GM12878 (cell line): ENCODE measurements around the gene PAPPA.

Source experiments
- CTCF ChIP-seq, 3 experiments: IDR thresholded peaks in 2 of 3; conservative IDR thresholded peaks in 1 of 3; 2 replicates each; pipeline ENCODE4 v1.5.1; 2011; ENCODE audit warnings: low read depth in 3 of 3, low read length in 3 of 3, mild to moderate bottlenecking in 3 of 3, control low read depth in 2 of 3, moderate library complexity in 2 of 3, inconsistent platforms in 1 of 3, mixed read lengths in 1 of 3; ENCODE audit not compliant: control insufficient read depth in 2 of 3, insufficient read depth in 1 of 3; ENCODE audit errors: extremely low read depth in 1 of 3
- MTA2 ChIP-seq: fragments of 450-650 bp; IDR thresholded peaks from 2 replicates; pipeline ENCODE4 v1.6.1; 2016; ENCODE audit warnings: low read depth, mild to moderate bottlenecking, moderate library complexity
- MYC ChIP-seq: IDR thresholded peaks from 2 replicates; pipeline ENCODE4 v1.6.1; 2011; ENCODE audit warnings: mild to moderate bottlenecking, low read length, moderate library complexity, inconsistent platforms; ENCODE audit not compliant: insufficient read depth, insufficient replicate concordance, insufficient read length, severe bottlenecking
- USF2 ChIP-seq: IDR thresholded peaks from 2 replicates; pipeline ENCODE4 v1.6.1; 2011; ENCODE audit warnings: low read depth, low read length, improper control_type of control experiment, borderline replicate concordance

- no peak for TF ChIP-seq MTA2
- no peak for TF ChIP-seq CTCF (IDR thresholded peaks at IDR 0.05 in 2 of 3, conservative IDR thresholded peaks at IDR 0.05 in 1 of 3; ENCODE audit: control insufficient read depth in 2 of 3, extremely low read depth in 1 of 3, insufficient read depth in 1 of 3, low read depth in 3 of 3, low read length in 3 of 3)
- no peak for TF ChIP-seq USF2
- no peak for TF ChIP-seq MYC
Observed at GRCh38 chr9:116271340-116271739, 117.7 kb downstream of the PAPPA start.
